ENCODE measurements around the gene LGR6.

LGR6 gene

GRCh38 chr1:202289009-202289408 lies 95.4 kb downstream of the LGR6 start:
- DNase-seq (ENCODE audit: low spot score), result no peak

- no peak for DNase-seq (ENCODE audit: low spot score)
Measured at GRCh38 chr1:202291001-202291400, 97.4 kb downstream of the LGR6 start.

- peak; percentile 43 for DNase-seq (ENCODE audit: low spot score)
Measured at GRCh38 chr1:202291961-202292712, 98.5 kb downstream of the LGR6 start.

GRCh38 chr1:202292773-202293172 lies 99.2 kb downstream of the LGR6 start:
- no peak for DNase-seq (ENCODE audit: low spot score)

- no peak for DNase-seq (ENCODE audit: low spot score)
Measured at GRCh38 chr1:202293569-202293968, 100.0 kb downstream of the LGR6 start.

GRCh38 chr1:202302166-202302565 lies 108.6 kb downstream of the LGR6 start:
- no peak for DNase-seq (ENCODE audit: low spot score)

- no peak for DNase-seq (ENCODE audit: low spot score)
Measured at GRCh38 chr1:202304375-202304774, 110.8 kb downstream of the LGR6 start.

- no peak for DNase-seq (ENCODE audit: low spot score)
Measured at GRCh38 chr1:202305168-202305567, 111.6 kb downstream of the LGR6 start.

- DNase-seq (ENCODE audit: low spot score), result no peak
Measured at GRCh38 chr1:202306535-202307345, 113.1 kb downstream of the LGR6 start.

GRCh38 chr1:202310071-202310725 lies 116.6 kb downstream of the LGR6 start:
- no peak for DNase-seq (ENCODE audit: low spot score)

GRCh38 chr1:202310746-202311145 lies 117.1 kb downstream of the LGR6 start:
- no peak for DNase-seq (ENCODE audit: low spot score)

- DNase-seq (ENCODE audit: low spot score), result no peak
Measured at GRCh38 chr1:202311875-202312635, 118.5 kb downstream of the LGR6 start.

GRCh38 chr1:202315576-202316168 lies 122.1 kb downstream of the LGR6 start:
- peak; percentile 67 for DNase-seq (ENCODE audit: low spot score)

- DNase-seq (ENCODE audit: low spot score), result no peak
Measured at GRCh38 chr1:202316186-202316585, 122.6 kb downstream of the LGR6 start.

- DNase-seq (ENCODE audit: low spot score), result no peak
Measured at GRCh38 chr1:202317941-202318925, 124.6 kb downstream of the LGR6 start.

- DNase-seq (ENCODE audit: low spot score), result no peak
Measured at GRCh38 chr1:202319381-202320080, 125.9 kb downstream of the LGR6 start.

GRCh38 chr1:202320081-202320405 lies 126.4 kb downstream of the LGR6 start:
- DNase-seq (ENCODE audit: low spot score), result no peak

- no peak for DNase-seq (ENCODE audit: low spot score)
Measured at GRCh38 chr1:202323731-202324130, 130.1 kb downstream of the LGR6 start.

GRCh38 chr1:202324646-202325045 lies 131.0 kb downstream of the LGR6 start:
- no peak for DNase-seq (ENCODE audit: low spot score)

- DNase-seq (ENCODE audit: low spot score), result peak; percentile 22
Measured at GRCh38 chr1:202329891-202330290, 136.3 kb downstream of the LGR6 start.
